Putamen (tissue), 1 donor: ENCODE results near the gene GRM7.

Experiments
- DNase-seq: peaks from one replicate; pipeline ENCODE4 v3.0.0-alpha.2; 2016; ENCODE audit warnings: low spot score

GRM7 gene

DNA sequence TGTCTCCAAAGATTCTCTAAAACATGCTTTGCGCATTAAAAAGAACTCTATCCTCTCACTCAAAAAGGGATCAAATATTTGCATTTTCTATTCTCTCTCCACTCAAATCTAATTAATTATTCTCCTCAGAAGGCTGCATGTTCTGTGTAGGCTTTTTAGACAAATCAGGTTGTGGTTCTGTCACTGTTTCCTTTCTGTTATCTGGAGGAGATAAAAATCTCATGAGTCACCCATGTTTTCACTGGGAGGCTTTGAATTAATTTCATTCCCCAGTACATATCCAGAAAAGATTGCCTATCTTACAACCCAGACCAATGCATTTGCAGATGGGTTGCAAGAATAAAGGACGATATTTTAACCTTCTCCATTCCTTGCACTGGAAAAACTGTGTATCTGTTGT, 446.5 kb downstream of the GRM7 start:
- peak; percentile 10 for DNase-seq

GRCh38 chr3:7309641-7310102, 448.8 kb downstream of the GRM7 start:
- DNase-seq: peak; percentile 33

DNA sequence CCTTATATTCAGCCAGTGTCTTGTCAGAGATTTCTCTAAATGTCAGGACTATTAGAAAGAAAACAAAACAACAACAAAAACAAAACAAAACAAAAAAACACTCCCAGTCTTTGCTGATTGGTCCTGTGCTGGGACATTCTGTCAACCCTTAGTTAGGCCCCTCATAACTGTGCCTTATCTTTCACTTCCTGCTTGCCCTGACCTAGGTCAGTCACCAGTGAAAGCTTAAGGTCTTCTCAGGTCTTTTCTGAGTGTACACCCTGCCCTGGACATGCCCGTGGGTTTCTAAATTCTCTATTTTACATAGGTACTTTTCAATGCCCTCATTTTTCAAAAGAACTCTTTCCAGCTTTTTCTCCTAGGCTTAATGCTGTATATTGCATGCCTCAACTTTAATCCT, 454.1 kb downstream of the GRM7 start:
- no peak for DNase-seq

DNA sequence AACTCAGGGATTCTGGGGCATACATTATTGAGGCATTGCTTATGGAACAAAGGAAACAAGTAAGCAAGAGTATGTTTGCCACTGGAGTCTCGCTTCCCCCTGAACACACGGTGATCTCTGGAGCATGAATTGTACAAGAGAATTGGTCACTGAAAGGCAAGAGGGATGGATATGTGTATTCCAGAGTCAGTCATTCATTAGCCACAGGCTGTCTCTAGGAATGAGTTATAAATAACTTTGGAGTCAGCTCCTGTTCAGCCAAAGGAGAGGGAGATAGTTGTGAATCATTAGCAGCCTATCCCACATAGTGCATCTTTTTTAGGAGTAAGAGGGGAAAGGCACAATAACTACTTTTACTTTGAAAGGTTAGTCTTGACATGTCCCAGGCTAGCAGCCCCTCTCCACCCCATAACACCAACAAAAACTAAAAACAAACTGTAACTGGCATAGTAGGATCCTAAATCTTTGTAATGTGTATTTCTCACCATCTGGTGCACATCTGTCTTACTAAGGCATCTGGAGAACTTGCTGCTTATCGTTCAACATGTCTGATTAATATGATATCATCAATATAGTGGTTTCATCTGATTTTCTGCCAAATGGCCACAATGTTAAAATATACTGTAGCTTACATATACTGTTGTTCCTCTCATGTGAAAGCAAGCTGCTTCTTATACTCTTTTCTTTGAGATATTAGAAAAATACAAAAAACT, 462.2 kb downstream of the GRM7 start:
- no peak for DNase-seq

DNA sequence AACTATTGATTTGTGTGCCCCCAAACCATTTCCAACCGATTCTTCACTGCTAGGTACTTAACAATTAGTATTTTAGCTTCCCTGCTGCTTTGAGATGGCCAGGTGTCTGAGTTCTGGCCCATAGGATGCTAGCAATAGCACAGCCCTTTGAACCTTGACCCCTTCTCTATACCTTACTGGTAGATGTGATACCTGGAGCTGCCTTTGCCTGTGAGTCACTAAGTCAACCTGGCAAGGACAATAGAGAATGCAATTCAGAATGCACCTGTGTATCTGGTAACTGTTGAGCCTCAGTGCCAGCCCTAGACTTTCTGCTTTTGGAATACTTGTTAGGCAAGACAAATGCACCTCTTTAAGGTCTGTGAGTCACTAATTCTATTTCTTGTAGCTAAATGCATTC, 467.4 kb downstream of the GRM7 start:
- no peak for DNase-seq

GRCh38 chr3:7332696-7333095, 471.8 kb downstream of the GRM7 start:
- no peak for DNase-seq

DNA sequence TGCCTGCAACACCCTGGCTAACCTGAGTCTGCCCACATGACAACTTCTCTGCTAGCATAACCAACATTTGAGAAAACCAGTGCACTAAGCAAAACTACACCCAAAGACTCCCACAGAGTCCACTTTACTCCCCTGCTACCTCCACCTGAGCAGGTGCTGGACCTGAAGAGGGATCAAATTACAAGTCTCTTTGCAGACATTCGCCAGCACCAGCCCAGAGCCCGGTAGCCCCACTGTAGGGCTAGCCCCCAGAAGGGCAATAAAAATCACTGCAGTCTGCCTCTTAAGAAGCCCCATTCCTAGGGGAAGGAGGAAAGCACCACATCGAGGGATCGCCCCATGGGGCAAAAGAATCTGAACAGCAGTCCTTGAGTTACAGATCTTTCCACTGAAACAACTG, 472.2 kb downstream of the GRM7 start:
- DNase-seq: no peak

- DNase-seq: no peak
Observed at GRCh38 chr3:7340795-7341194, 479.9 kb downstream of the GRM7 start.

- DNase-seq: no peak
Observed at GRCh38 chr3:7346364-7346763, 485.4 kb downstream of the GRM7 start.

DNA sequence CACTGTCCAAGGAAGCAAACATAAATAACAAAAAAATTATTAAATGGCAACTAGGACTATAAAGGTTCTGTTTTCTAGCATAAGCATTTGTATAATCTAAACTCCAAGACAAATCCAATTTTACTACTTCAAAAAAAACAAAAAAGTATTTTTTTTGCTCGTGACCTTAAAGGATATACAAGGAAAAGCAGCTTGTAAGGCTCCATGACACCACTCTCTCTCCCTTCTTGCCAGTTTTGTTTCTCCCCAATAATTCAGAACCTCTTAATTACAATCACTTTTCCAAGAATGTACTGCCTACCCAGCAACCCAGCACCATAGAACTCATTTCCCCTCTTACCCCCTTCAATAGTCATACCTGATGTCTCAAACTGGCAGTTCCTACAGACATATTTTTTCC, 496.2 kb downstream of the GRM7 start:
- DNase-seq: no peak

- no peak for DNase-seq
Observed at GRCh38 chr3:7367968-7368367, 507.1 kb downstream of the GRM7 start.

DNA sequence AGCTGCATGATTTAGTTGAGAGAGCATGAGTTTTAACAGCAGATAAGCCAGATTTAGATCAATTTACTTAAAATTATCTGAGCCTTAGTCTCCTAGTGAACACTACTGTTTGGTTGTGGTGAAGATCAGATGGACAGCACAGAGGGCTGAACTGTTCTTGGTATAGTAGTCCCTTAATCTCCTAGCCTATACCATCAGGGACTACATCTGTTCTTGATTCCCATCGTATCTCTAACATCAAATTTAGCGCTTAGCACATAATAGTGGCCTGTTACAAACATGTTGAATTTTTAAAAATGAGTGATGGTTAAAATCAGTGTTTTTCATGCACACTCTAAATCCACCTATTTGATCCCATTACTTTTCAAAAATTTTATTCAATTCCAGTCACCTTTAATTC, 507.7 kb downstream of the GRM7 start:
- DNase-seq: no peak

- no peak for DNase-seq
Observed at GRCh38 chr3:7371693-7372572, 511.0 kb downstream of the GRM7 start.

DNA sequence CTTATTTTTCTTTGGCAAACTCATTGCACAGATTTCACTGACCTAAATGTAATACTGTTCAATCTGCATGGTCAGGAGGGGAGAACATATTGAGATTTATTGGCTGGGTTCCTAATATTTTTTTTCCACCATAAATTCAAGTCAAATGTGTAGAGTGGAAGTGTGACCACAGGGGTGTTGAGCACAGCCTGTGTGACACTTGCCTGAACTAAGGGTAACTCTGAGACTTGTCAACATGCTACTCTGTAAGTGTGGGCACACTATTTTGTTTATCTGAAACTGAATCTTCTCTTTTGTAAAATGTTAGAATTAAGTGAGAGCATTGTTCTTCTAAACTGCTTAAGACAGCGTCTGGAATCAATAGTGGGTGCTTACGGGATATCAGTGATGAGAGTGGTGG, 516.2 kb downstream of the GRM7 start:
- no peak for DNase-seq

DNA sequence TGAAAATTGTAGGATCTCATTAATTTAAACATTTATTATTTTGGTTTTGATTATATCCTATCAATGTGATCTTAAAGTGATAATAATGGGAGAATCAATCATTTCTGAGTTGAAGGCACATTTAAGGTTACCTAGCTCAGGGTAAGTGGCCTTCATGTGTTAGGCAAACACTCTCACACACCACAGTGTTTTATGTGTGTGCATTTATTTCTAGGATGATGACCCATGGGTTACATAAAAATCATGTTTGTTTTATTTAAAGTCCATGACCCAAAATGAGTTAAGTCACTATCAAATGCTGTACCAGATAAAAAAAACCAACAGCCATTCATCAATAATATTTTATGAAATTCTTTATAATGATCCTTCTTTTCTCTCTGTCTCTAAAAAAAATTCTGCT, 520.8 kb downstream of the GRM7 start:
- DNase-seq: no peak

GRCh38 chr3:7382293-7383010, 521.5 kb downstream of the GRM7 start:
- DNase-seq: no peak

DNA sequence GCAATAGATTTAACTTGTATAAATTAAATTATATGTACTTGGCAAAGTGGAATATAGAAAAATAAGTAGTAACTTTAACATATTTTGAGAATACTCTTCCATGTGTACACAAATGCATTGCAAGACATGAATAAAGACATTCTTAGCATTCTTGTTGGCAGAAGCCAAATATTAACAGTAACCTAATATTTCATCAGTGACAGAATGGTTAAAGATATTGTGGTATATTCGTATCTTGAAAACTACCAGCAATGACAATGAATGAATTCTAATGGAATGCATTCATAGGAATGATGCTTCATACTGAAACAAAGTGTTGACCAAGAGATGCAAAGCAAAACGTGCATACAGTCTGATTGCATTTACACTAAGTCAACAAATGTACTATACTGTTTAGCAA, 524.7 kb downstream of the GRM7 start:
- no peak for DNase-seq

DNA sequence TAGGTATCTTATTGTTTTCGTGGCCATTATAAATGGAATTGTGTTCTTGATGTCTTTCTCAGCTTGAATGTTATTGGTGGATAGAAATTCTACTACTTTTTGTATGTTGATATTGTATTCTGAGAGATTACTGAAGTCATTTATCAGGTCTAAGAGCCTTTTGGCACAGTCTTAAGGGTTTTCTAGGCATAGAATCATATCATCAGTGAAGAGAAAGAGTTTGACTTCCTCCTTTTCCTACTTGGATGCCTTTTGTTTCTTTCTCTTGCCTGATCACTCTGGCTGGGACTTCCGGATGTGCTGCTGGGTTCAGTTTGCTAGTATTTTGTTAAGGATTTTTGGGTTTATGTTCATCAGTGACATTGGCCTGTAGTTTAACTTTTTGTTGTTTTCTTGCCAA, 527.1 kb downstream of the GRM7 start:
- no peak for DNase-seq

GRCh38 chr3:7392206-7392605, 531.3 kb downstream of the GRM7 start:
- no peak for DNase-seq

DNA sequence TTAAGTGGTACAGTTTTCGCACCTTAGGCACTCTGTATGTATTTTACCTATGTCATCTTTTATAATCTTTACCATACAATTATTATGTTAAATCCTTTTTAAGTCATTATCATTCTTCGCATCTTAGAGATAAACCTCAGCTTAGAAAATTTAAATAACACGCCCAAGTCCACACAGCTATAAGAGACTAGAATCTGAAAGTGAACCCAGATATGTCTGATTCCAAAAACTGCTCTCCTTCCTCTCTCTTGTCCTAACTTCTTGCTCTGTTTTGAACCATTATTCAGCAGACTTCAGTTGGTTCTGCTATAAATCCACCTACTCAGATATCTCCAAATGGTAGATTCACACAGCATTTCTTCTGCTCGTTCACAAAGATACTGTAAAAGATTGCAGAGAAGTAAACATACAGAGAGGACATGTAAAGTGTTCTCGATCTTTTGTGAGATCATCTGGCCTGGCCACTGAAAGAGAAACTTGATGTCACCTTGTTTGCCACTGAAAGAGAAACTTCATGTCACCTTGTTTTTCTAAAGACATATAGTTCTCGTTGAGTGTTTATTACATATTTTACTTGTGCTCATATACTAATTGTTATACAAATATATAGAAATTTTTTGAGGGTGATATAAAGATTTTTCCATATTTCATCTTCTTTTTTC, 533.2 kb downstream of the GRM7 start:
- no peak for DNase-seq

GRCh38 chr3:7396534-7396933, 535.6 kb downstream of the GRM7 start:
- no peak for DNase-seq

DNA sequence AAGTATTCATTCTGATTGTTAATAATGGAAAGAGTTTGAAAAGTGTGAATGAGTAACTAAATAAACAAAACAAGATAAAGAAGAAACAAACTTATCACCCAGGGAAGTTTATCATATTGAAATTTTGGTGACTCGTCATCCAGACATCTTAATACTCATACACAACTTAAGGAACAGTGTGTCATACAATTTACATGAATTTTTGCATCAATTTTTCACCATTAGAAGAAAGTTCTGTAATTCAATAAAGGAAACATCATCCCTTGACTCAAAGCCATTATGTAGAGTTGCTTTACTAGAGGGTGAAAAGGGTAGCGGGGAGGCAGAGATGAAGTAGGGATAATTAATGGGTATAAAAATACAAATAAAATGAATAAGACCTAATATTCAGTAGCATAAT, 536.2 kb downstream of the GRM7 start:
- DNase-seq: no peak
